Sigmoid colon (tissue), 7 donors: ENCODE data around the gene DNAJC5. TPM values are rescaled to one million over a fixed set of nuclear protein-coding genes. Genes with fewer than 3 reads are reported as not detected.
A peak's percentile ranks its signal among the peaks of the same experiment; 100 is the strongest.
"Not testable (repeated sequence)": the region's sequence is repeated elsewhere in the genome, so short reads cannot be mapped to it uniquely, and the experiment has no call there.

Source experiments
- DNase-seq: peaks from one replicate; pipeline ENCODE4 v3.0.0-alpha.2; 2019
- H3K27ac ChIP-seq, 4 donors: fragments of 200-600 bp; sonication (generic); one replicate each; pipeline ENCODE4 v1.5.1; 2016 to 2019; ENCODE audit warnings: mild to moderate bottlenecking in 1 of 4
- H3K27me3 ChIP-seq, 3 donors: fragments of 200-600 bp; sonication (generic); one replicate each; pipeline ENCODE4 v1.5.1; 2019; ENCODE audit warnings: mild to moderate bottlenecking in 1 of 3
- H3K36me3 ChIP-seq, 4 donors: fragments of 200-600 bp; sonication (generic); one replicate each; pipeline ENCODE4 v1.5.1; 2016 to 2019
- H3K4me1 ChIP-seq, 4 donors: fragments of 200-600 bp; sonication (generic); one replicate each; pipeline ENCODE4 v1.5.1; 2017 to 2019
- H3K4me3 ChIP-seq, 4 donors: fragments of 200-600 bp; sonication (generic); one replicate each; pipeline ENCODE4 v1.5.1; 2017 to 2019; ENCODE audit warnings: mild to moderate bottlenecking in 2 of 4, moderate library complexity in 1 of 4
- H3K9me3 ChIP-seq, 4 donors: fragments of 200-600 bp in 3 of 4; sonication (generic) in 3 of 4; one replicate each; pipeline versions ENCODE4 v1.5.1 to v1.6.1; 2013 to 2019
- CTCF ChIP-seq, 4 experiments: fragments of 450-650 bp in 3 of 4; fragments of 200-600 bp in 1 of 4; IDR thresholded peaks; one replicate each; pipeline ENCODE4 v1.5.1; 2016 to 2019; ENCODE audit warnings: antibody characterized with exemption in 4 of 4, mild to moderate bottlenecking in 3 of 4, moderate library complexity in 2 of 4
- EP300 ChIP-seq, 4 donors: sonication (generic); formaldehyde crosslinking; IDR thresholded peaks; one replicate each; pipeline ENCODE4 v1.6.1; 2017; ENCODE audit warnings: antibody characterized with exemption in 4 of 4
- POLR2A ChIP-seq, 2 donors: fragments of 450-650 bp; IDR thresholded peaks; one replicate each; pipeline ENCODE4 v1.6.1; 2016; ENCODE audit warnings: antibody characterized with exemption in 2 of 2, mild to moderate bottlenecking in 2 of 2, moderate library complexity in 2 of 2
- POLR2AphosphoS5 ChIP-seq, 4 donors: sonication (generic); formaldehyde crosslinking; IDR thresholded peaks; one replicate each; pipeline ENCODE4 v1.6.1; 2017; ENCODE audit warnings: antibody characterized with exemption in 4 of 4
- WGBS, 2 donors: extraction: QIAGEN DNeasy Blood & Tissue Kit; methylation state at CpG; one replicate each; pipeline ENCODE4 v1.1.7; 2013; 5-methylcytosine and 5-hydroxymethylcytosine counted together
- intact Hi-C: fragments of 100-400 bp; cut with DNase I; formaldehyde crosslinking; loops from one replicate; pipeline ENCODE4 v1.15.1; 2023
- polyA plus RNA-seq, 3 donors: library from polyadenylated mRNA; stranded (reverse); fragments of 200-250 nt; gene quantifications; one replicate each; pipeline ENCODE4 v1.2.3, GENCODE V29; 2013
- total RNA-seq, 4 donors: library from RNA; depleted of rRNA; stranded (reverse); fragments of >200 nt; gene quantifications; one replicate each; pipeline ENCODE4 v1.1.0, GENCODE V29; 2016
- donor health status: healthy with polysubstance abuse.
- donor health status: Bipolar disorder and iron deficiency.
- donor health status: healthy.

The DNAJC5 gene
- total and polyA plus RNA-seq, 7 donors, result 21.6 to 62.8 (median 31.4) TPM

DNA sequence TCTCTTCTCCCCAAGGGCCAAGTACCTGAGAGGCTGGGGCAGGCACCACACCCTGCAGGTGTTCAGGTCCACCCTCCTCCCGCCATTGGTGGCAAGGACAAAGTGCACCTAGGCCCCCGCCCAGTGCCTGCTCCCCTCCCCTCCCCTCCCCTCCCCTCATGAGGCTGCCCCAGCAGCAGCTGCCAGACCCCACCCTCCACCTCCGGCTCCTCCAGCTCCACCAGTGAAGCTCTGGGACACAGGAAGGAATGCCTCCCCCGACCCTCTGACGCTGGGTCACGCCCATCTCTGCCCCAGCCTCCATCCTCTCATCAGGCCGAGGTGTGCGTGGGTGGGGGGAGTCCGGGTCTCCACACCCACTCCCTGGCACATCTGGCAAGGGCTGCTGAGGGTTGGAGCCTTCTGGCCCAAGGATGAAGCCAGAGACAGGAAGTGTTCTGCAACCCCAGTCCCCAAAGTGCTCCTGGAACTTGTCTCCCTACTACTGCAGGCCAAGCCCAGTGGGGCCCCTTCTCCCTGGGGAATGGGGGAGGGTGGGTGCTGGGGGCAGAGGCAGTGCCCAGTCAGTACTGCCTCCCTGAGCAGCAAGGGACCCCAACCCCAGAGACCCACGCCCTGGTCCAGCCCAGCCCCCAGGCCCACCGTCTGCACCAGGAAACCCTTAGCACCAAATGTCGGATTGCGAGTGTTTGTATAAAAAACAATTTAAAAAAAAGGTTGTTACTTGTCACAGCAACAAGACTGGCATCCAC is 62.9 kb downstream of the DNAJC5 start:
- Histone ChIP-seq H3K4me1 (peaks cover 0 to 43% (median 39%) of the 10 kb centered on the region in 4 donors), H3K36me3 (peaks cover 0 to 35% (median 10%) of the 10 kb centered on the region in 4 donors), H3K9me3 (no peaks in the 10 kb centered on the region), H3K27ac (peak overlapping the region; percentile 71 to 99 (median 78)), H3K4me3 (peak overlapping the region in 1 of 4 donors; percentile 91), H3K27me3 (no peaks in the 10 kb centered on the region)
- TF ChIP-seq EP300 (IDR thresholded peaks at IDR 0.05) (no peak), POLR2A (IDR thresholded peaks at IDR 0.05) (no peak), POLR2AphosphoS5 (IDR thresholded peaks at IDR 0.05) (no peak), CTCF (IDR thresholded peaks at IDR 0.05) (no peak)
- 19 to 49% methylated on average over 13 of the region's 13 CpGs for WGBS, 2 donors
- intact Hi-C loops, result no loop called here
- DNase-seq, result no peak

GRCh38 chr20:63958471-63958870 is 63.5 kb downstream of the DNAJC5 start:
- peaks cover 0 to 37% (median 33%) of the 10 kb centered on the region in 4 donors for H3K4me1 ChIP-seq
- H3K27me3 ChIP-seq, result no peaks in the 10 kb centered on the region
- H3K9me3 ChIP-seq, result no peaks in the 10 kb centered on the region
- no peak overlapping the region for H3K4me3 ChIP-seq
- H3K27ac ChIP-seq, result no peak overlapping the region
- WGBS, 2 donors, result 71 to 83% methylated on average over 4 of the region's 4 CpGs
- peaks cover 0 to 41% (median 14%) of the 10 kb centered on the region in 4 donors for H3K36me3 ChIP-seq
- no peak for DNase-seq
- TF ChIP-seq POLR2A (IDR thresholded peaks at IDR 0.05) (no peak), CTCF (IDR thresholded peaks at IDR 0.05) (no peak), POLR2AphosphoS5 (IDR thresholded peaks at IDR 0.05) (no peak), EP300 (IDR thresholded peaks at IDR 0.05) (no peak)
- intact Hi-C loops, result no loop called here

GRCh38 chr20:63958964-63959698 is 64.2 kb downstream of the DNAJC5 start:
- Histone ChIP-seq H3K9me3 (no peaks in the 10 kb centered on the region), H3K36me3 (peaks cover 0 to 47% (median 18%) of the 10 kb centered on the region in 4 donors)
- WGBS, 2 donors, result 91% methylated on average over 10 of the region's 10 CpGs

GRCh38 chr20:63959699-63960075 is 64.8 kb downstream of the DNAJC5 start:
- Histone ChIP-seq H3K36me3 (peaks cover 0 to 51% (median 19%) of the 10 kb centered on the region in 4 donors), H3K9me3 (no peaks in the 10 kb centered on the region), H3K27me3 (no peaks in the 10 kb centered on the region), H3K27ac (no peak overlapping the region), H3K4me1 (peaks cover 0 to 25% (median 20%) of the 10 kb centered on the region in 4 donors), H3K4me3 (no peak overlapping the region)
- TF ChIP-seq POLR2A (IDR thresholded peaks at IDR 0.05) (no peak), CTCF (IDR thresholded peaks at IDR 0.05) (no peak), EP300 (IDR thresholded peaks at IDR 0.05) (no peak), POLR2AphosphoS5 (IDR thresholded peaks at IDR 0.05) (no peak)
- 96 to 97% methylated on average over 17 of the region's 17 CpGs for WGBS, 2 donors
- no peak for DNase-seq
- intact Hi-C loops, result no loop called here

More at GRCh38 chr20:63958964-63959698, 64.2 kb downstream of the DNAJC5 start:
- Histone ChIP-seq H3K27me3 (no peaks in the 10 kb centered on the region), H3K4me3 (no peak overlapping the region), H3K4me1 (peaks cover 0 to 31% (median 26%) of the 10 kb centered on the region in 4 donors), H3K27ac (no peak overlapping the region)
- no peak for DNase-seq
- intact Hi-C loops, result no loop called here
- no peak for TF ChIP-seq EP300 (IDR thresholded peaks at IDR 0.05)
- TF ChIP-seq CTCF (IDR thresholded peaks at IDR 0.05), result no peak
- no peak for TF ChIP-seq POLR2AphosphoS5 (IDR thresholded peaks at IDR 0.05)
- TF ChIP-seq POLR2A (IDR thresholded peaks at IDR 0.05), result no peak

DNA sequence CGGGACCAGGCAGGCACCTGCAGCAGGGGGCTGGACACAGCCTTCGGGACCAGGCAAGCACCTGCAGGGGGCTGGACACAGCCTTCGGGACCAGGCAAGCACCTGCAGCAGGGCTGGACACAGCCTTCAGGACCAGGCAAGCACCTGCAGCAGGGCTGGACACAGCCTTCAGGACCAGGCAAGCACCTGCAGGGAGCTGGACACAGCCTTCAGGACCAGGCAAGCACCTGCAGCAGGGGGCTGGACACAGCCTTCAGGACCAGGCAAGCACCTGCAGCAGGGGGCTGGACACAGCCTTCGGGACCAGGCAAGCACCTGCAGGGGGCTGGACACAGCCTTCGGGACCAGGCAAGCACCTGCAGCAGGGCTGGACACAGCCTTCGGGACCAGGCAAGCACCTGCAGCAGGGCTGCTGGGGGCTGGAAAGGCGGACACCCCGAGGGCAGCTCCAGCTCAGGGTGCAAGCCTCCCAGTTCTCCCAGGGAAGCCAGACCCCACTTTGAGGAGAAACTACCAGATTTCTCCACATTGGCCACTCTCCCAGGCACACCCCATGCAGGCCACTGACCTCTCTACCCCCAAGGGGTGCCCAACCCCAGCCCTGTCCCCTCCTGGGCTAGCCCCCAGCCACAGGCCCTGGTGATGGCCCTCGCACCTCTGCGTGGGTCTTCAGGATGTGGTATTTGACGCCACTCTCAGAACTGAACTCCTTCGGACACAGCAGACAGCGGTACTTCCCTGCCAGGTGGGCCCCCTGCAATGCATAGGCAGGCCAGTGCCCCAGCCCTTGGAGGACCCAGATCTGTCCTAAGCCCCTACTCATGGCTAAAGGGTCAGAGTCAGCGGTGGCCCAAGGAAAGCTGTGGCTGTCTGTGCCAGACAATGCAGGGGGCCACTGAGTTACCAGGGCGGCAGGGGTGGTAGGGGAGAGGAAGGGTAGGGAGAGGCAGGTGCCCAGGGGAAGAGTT is 66.0 kb downstream of the DNAJC5 start:
- H3K36me3 ChIP-seq, result peaks cover 0 to 51% (median 19%) of the 10 kb centered on the region in 4 donors
- WGBS, 2 donors, result 90 to 94% methylated on average over 15 of the region's 15 CpGs

More for the DNA sequence above, 66.0 kb downstream of the DNAJC5 start:
- H3K4me1 ChIP-seq, result peaks cover 0 to 15% (median 14%) of the 10 kb centered on the region in 4 donors
- DNase-seq, H3K4me3 ChIP-seq, H3K27ac ChIP-seq, intact Hi-C loops, H3K27me3 ChIP-seq, H3K9me3 ChIP-seq: not testable (repeated sequence)
